SK-N-SH (cell line): ENCODE measurements around the gene AFF3. TPM values are rescaled to one million over a fixed set of nuclear protein-coding genes. Genes with fewer than 3 reads are reported as not detected.

Experiments used
- CTCF ChIA-PET: fragments of 300-600, 350-600 bp; formaldehyde crosslinking; extraction: SDS; loops from one replicate; lab custom pipeline; 2021; lab: Yijun Ruan, JAX
- POLR2A ChIA-PET: fragments of 350-600 bp; sonication (Branson Sonifier 250); formaldehyde crosslinking; extraction: SDS; loops from one replicate; lab custom pipeline; 2020; ENCODE audit warnings: antibody characterized with exemption, inconsistent platforms; lab: Yijun Ruan, JAX
- DNase-seq: peaks from one replicate; pipeline ENCODE4 v3.0.0; 2012
- H2AFZ ChIP-seq: fragments of 200-600 bp; sonication (generic); 2 replicates; pipeline ENCODE4 v1.8.1; 2016; ENCODE audit warnings: antibody characterized with exemption, mild to moderate bottlenecking, low read depth
- H3F3A ChIP-seq: fragments of 200-600 bp; sonication (generic); replicated peaks from 2 replicates; pipeline ENCODE3; 2016; ENCODE audit warnings: antibody characterized with exemption, mild to moderate bottlenecking; ENCODE audit not compliant: insufficient read depth
- H3K27ac ChIP-seq, 2 experiments: fragments of 200-500 bp in 1 of 2; fragments of 200-600 bp in 1 of 2; sonication (Bioruptor generic) in 1 of 2; sonication (generic), shearing (Covaris generic) in 1 of 2; 2 replicates each; pipeline versions ENCODE4 v1.5.1 to v1.6.1; 2014 to 2016; ENCODE audit warnings: low read depth in 2 of 2, inconsistent platforms in 1 of 2, low read length in 1 of 2, mild to moderate bottlenecking in 1 of 2, mixed read lengths in 1 of 2
- H3K27me3 ChIP-seq: fragments of 200-600 bp; sonication (generic), shearing (Covaris generic); 2 replicates; pipeline ENCODE4 v1.6.1; 2016; ENCODE audit warnings: mixed run types; ENCODE audit not compliant: insufficient read depth
- H3K36me3 ChIP-seq, 2 experiments: fragments of 200-500 bp in 1 of 2; fragments of 200-600 bp in 1 of 2; sonication (Bioruptor generic) in 1 of 2; sonication (generic) in 1 of 2; replicated peaks in 1 of 2; 2 replicates each; pipeline versions ENCODE3 to v1.5.1; 2014 to 2016; ENCODE audit warnings: low read length in 1 of 2, mild to moderate bottlenecking in 1 of 2; ENCODE audit not compliant: insufficient read depth in 2 of 2, control insufficient read depth in 1 of 2
- H3K4me1 ChIP-seq, 2 experiments: fragments of 200-500 bp in 1 of 2; fragments of 200-600 bp in 1 of 2; sonication (Bioruptor generic) in 1 of 2; sonication (generic), shearing (Covaris generic) in 1 of 2; 2 replicates each; pipeline versions ENCODE4 v1.5.1 to v1.6.1; 2014 to 2016; ENCODE audit warnings: low read depth in 1 of 2, low read length in 1 of 2, mixed run types in 1 of 2; ENCODE audit not compliant: insufficient read depth in 2 of 2, control insufficient read depth in 1 of 2
- H3K4me2 ChIP-seq: fragments of 200-600 bp; sonication (generic), shearing (Covaris generic); 2 replicates; pipeline ENCODE4 v1.6.1; 2017; ENCODE audit warnings: mixed run types
- H3K4me3 ChIP-seq, 2 experiments: fragments of 200-500 bp in 1 of 2; fragments of 200-600 bp in 1 of 2; sonication (Bioruptor generic) in 1 of 2; sonication (generic), shearing (Covaris generic) in 1 of 2; 2 replicates each; pipeline versions ENCODE4 v1.5.1 to v1.8.1; 2014 to 2016; ENCODE audit warnings: low read depth in 2 of 2, inconsistent platforms in 1 of 2, low read length in 1 of 2, mild to moderate bottlenecking in 1 of 2, mixed read lengths in 1 of 2, moderate library complexity in 1 of 2
- H3K79me2 ChIP-seq: fragments of 200-600 bp; sonication (generic); 2 replicates; pipeline ENCODE4 v1.8.1; 2017; ENCODE audit warnings: mild to moderate bottlenecking; ENCODE audit not compliant: insufficient read depth
- H3K9ac ChIP-seq: fragments of 200-600 bp; sonication (generic); 2 replicates; pipeline ENCODE4 v1.6.1; 2017; ENCODE audit warnings: mixed run types
- H3K9me2 ChIP-seq: fragments of 200-600 bp; sonication (generic); 2 replicates; pipeline ENCODE4 v1.6.1; 2017; ENCODE audit warnings: mixed run types
- H3K9me3 ChIP-seq: fragments of 200-600 bp; sonication (generic); 2 replicates; pipeline ENCODE4 v1.6.1; 2017; ENCODE audit warnings: mixed run types, mild to moderate bottlenecking, moderate library complexity
- H4K20me1 ChIP-seq: fragments of 200-600 bp; sonication (generic); 2 replicates; pipeline ENCODE4 v1.6.1; 2017; ENCODE audit warnings: mild to moderate bottlenecking, mixed run types; ENCODE audit not compliant: insufficient read depth
- CHD2 ChIP-seq: fragments of 150-350 bp; IDR thresholded peaks from 2 replicates; pipeline ENCODE4 v1.6.1; 2018; ENCODE audit warnings: low read length; ENCODE audit not compliant: partially characterized antibody
- ELF1 ChIP-seq: IDR thresholded peaks from 2 replicates; pipeline ENCODE4 v1.4.0; 2012
- EZH2phosphoT487 ChIP-seq: fragments of 200-600 bp; sonication (generic); IDR thresholded peaks from 2 replicates; pipeline ENCODE4 v1.6.1; 2017; ENCODE audit warnings: low read depth, mixed run types, mild to moderate bottlenecking, antibody characterized with exemption, moderate library complexity, borderline replicate concordance
- FOXJ3 ChIP-seq: sonication (generic); formaldehyde crosslinking; IDR thresholded peaks from 2 replicates; pipeline ENCODE4 v1.5.1; 2020; ENCODE audit warnings: mild to moderate bottlenecking, missing genetic modification reagents
- MAX ChIP-seq: IDR thresholded peaks from 2 replicates; pipeline ENCODE4 v1.4.0; 2012; ENCODE audit warnings: low read depth
- MEF2A ChIP-seq: IDR thresholded peaks from 2 replicates; pipeline ENCODE4 v1.4.0; 2012; ENCODE audit warnings: low read depth, borderline replicate concordance
- MXI1 ChIP-seq: IDR thresholded peaks from 2 replicates; pipeline ENCODE4 v1.6.1; 2012; ENCODE audit warnings: mild to moderate bottlenecking, low read depth, low read length, improper control_type of control experiment
- NRF1 ChIP-seq: IDR thresholded peaks from 2 replicates; pipeline ENCODE4 v1.6.1; 2012; ENCODE audit warnings: low read depth, mild to moderate bottlenecking, low read length
- RAD21 ChIP-seq: IDR thresholded peaks from 2 replicates; pipeline ENCODE4 v1.6.1; 2012; ENCODE audit warnings: mild to moderate bottlenecking, low read length
- RXRA ChIP-seq: IDR thresholded peaks from 2 replicates; pipeline ENCODE4 v1.4.0; 2012; ENCODE audit warnings: low read depth, mild to moderate bottlenecking, borderline replicate concordance
- SMC3 ChIP-seq: IDR thresholded peaks from 2 replicates; pipeline ENCODE4 v1.6.1; 2012; ENCODE audit warnings: low read depth, low read length, improper control_type of control experiment
- TAF1 ChIP-seq: IDR thresholded peaks from 2 replicates; pipeline ENCODE4 v1.6.1; 2012; ENCODE audit warnings: low read depth, mild to moderate bottlenecking, low read length, moderate library complexity, borderline replicate concordance
- TCF12 ChIP-seq: IDR thresholded peaks from 2 replicates; pipeline ENCODE4 v1.4.0; 2012
- USF1 ChIP-seq: IDR thresholded peaks from 2 replicates; pipeline ENCODE4 v1.4.0; 2012; ENCODE audit warnings: low read depth, borderline replicate concordance
- WGBS: methylation state at CpG from one replicate; pipeline ENCODE4 v1.1.6; 2017; ENCODE audit warnings: low lambda C conversion rate; 5-methylcytosine and 5-hydroxymethylcytosine counted together
- polyA plus RNA-seq, 3 experiments: library from polyadenylated mRNA; depleted of rRNA; stranded (reverse); fragments of >200 nt; gene quantifications; 2 replicates each; pipeline ENCODE4 v1.2.3, GENCODE V29; 2012

Gene AFF3
- polyA plus RNA-seq, 1 of the 3 experiments (the other 2 are of a cell fraction), result 0.36 TPM

- no peak for DNase-seq
- no peaks in the 10 kb centered on the region for H3K9me3 ChIP-seq
- H3K4me2 ChIP-seq, result no peak overlapping the region
- ChIA-PET CTCF (no interaction called here), POLR2A (no interaction called here)
- no peaks in the 10 kb centered on the region for H3K27me3 ChIP-seq
- H3K9me2 ChIP-seq, result no peaks in the 10 kb centered on the region
- H3K9ac ChIP-seq, result no peak overlapping the region
- 59% methylated on average over 3 of the region's 3 CpGs for WGBS
- H3K36me3 ChIP-seq, result no peaks in the 10 kb centered on the region
- peaks cover 0 to 4% of the 10 kb centered on the region in 2 experiments; a peak in 1 of 4 replicates for H3K4me1 ChIP-seq
- no peaks in the 10 kb centered on the region for H3F3A ChIP-seq
- H2AFZ ChIP-seq, result no peak overlapping the region
- TF ChIP-seq RAD21, result no peak
- no peak for TF ChIP-seq CHD2
- TF ChIP-seq MXI1, result no peak
- no peak for TF ChIP-seq EZH2phosphoT487
- TF ChIP-seq TCF12, result no peak
- no peak for TF ChIP-seq ELF1
- no peak for TF ChIP-seq FOXJ3 (CRISPR knock-in tag)
- no peak for TF ChIP-seq TAF1
- TF ChIP-seq MEF2A, result no peak
- H3K79me2 ChIP-seq, result no peaks in the 10 kb centered on the region
- H4K20me1 ChIP-seq, result no peaks in the 10 kb centered on the region
- no peak overlapping the region for H3K4me3 ChIP-seq
- H3K27ac ChIP-seq, result no peak overlapping the region
Measured at GRCh38 chr2:100073110-100073509, 69.3 kb downstream of the AFF3 start.

- Histone ChIP-seq H3K4me1 (peaks cover 0 to 4% of the 10 kb centered on the region in 2 experiments; a peak in 1 of 4 replicates), H3K27me3 (no peaks in the 10 kb centered on the region), H3K9ac (no peak overlapping the region), H2AFZ (no peak overlapping the region), H3K4me2 (no peak overlapping the region), H3K9me3 (no peaks in the 10 kb centered on the region), H3F3A (no peaks in the 10 kb centered on the region), H3K4me3 (no peak overlapping the region), H3K27ac (no peak overlapping the region), H3K36me3 (no peaks in the 10 kb centered on the region), H4K20me1 (no peaks in the 10 kb centered on the region), H3K79me2 (no peaks in the 10 kb centered on the region), H3K9me2 (no peaks in the 10 kb centered on the region)
- ChIA-PET POLR2A (no interaction called here), CTCF (no interaction called here)
- TF ChIP-seq MAX (no peak), NRF1 (no peak), SMC3 (no peak), RXRA (no peak), USF1 (no peak), ELF1 (no peak), RAD21 (no peak)
- no peak for DNase-seq
- WGBS, result 52% methylated on average over 3 of the region's 3 CpGs
Measured at GRCh38 chr2:100072503-100072902, 69.9 kb downstream of the AFF3 start.
